IPS-18c (cell line): ENCODE data around the gene UTF1.

ENCODE experiments used
- H3K4me3 ChIP-seq: 2 replicates; pipeline ENCODE4 v1.7.0; 2013; ENCODE audit warnings: low read depth, mild to moderate bottlenecking, low read length, moderate library complexity; ENCODE audit not compliant: insufficient read depth
- H3K9me3 ChIP-seq: one replicate; pipeline ENCODE4 v1.6.1; 2013; ENCODE audit warnings: mild to moderate bottlenecking, low read length, moderate library complexity; ENCODE audit not compliant: control insufficient read depth, insufficient read depth

The UTF1 gene

GRCh38 chr10:133194151-133194550 lies 35.9 kb upstream of the UTF1 start:
- H3K9me3 ChIP-seq: peaks cover 10% of the 10 kb centered on the region
- no peak overlapping the region for H3K4me3 ChIP-seq

- H3K4me3 ChIP-seq: no peak overlapping the region
Observed at GRCh38 chr10:133195096-133195495, 34.9 kb upstream of the UTF1 start.

GRCh38 chr10:133195611-133196010 lies 34.4 kb upstream of the UTF1 start:
- no peak overlapping the region for H3K4me3 ChIP-seq
- H3K9me3 ChIP-seq: peaks cover 7% of the 10 kb centered on the region

More at GRCh38 chr10:133195096-133195495, 34.9 kb upstream of the UTF1 start:
- H3K9me3 ChIP-seq: peaks cover 10% of the 10 kb centered on the region

- Histone ChIP-seq H3K4me3 (no peak overlapping the region), H3K9me3 (peaks cover 5% of the 10 kb centered on the region)
Observed at GRCh38 chr10:133196221-133196915, 33.6 kb upstream of the UTF1 start.

GRCh38 chr10:133196936-133197758 lies 32.9 kb upstream of the UTF1 start:
- Histone ChIP-seq H3K4me3 (no peak overlapping the region), H3K9me3 (peaks cover 2% of the 10 kb centered on the region)

GRCh38 chr10:133197786-133198185 lies 32.2 kb upstream of the UTF1 start:
- Histone ChIP-seq H3K4me3 (no peak overlapping the region), H3K9me3 (peaks cover 2% of the 10 kb centered on the region)

GRCh38 chr10:133198206-133198605 lies 31.8 kb upstream of the UTF1 start:
- Histone ChIP-seq H3K9me3 (peaks cover 2% of the 10 kb centered on the region), H3K4me3 (no peak overlapping the region)

GRCh38 chr10:133198621-133199487 lies 31.2 kb upstream of the UTF1 start:
- Histone ChIP-seq H3K9me3 (peaks cover 2% of the 10 kb centered on the region), H3K4me3 (no peak overlapping the region)

GRCh38 chr10:133199488-133199885 lies 30.5 kb upstream of the UTF1 start:
- H3K9me3 ChIP-seq: peaks cover 2% of the 10 kb centered on the region
- no peak overlapping the region for H3K4me3 ChIP-seq

GRCh38 chr10:133199992-133200611 lies 29.9 kb upstream of the UTF1 start:
- no peak overlapping the region for H3K4me3 ChIP-seq
- H3K9me3 ChIP-seq: peaks cover 2% of the 10 kb centered on the region

- Histone ChIP-seq H3K9me3 (peaks cover 2% of the 10 kb centered on the region), H3K4me3 (no peak overlapping the region)
Observed at GRCh38 chr10:133200621-133201031, 29.4 kb upstream of the UTF1 start.

GRCh38 chr10:133201151-133201947 lies 28.7 kb upstream of the UTF1 start:
- Histone ChIP-seq H3K9me3 (peaks cover 2% of the 10 kb centered on the region), H3K4me3 (no peak overlapping the region)

- no peak overlapping the region for H3K4me3 ChIP-seq
Observed at GRCh38 chr10:133201948-133202725, 27.9 kb upstream of the UTF1 start.

GRCh38 chr10:133202778-133203651 lies 27.0 kb upstream of the UTF1 start:
- H3K4me3 ChIP-seq: no peak overlapping the region

More at GRCh38 chr10:133201948-133202725, 27.9 kb upstream of the UTF1 start:
- no peaks in the 10 kb centered on the region for H3K9me3 ChIP-seq

GRCh38 chr10:133203652-133204195 lies 26.3 kb upstream of the UTF1 start:
- Histone ChIP-seq H3K9me3 (no peaks in the 10 kb centered on the region), H3K4me3 (no peak overlapping the region)

More at GRCh38 chr10:133202778-133203651, 27.0 kb upstream of the UTF1 start:
- H3K9me3 ChIP-seq: no peaks in the 10 kb centered on the region
